HG02678 (cell line): ENCODE measurements around the gene ABCD4.
"Not testable (repeated sequence)": the region's sequence is repeated elsewhere in the genome, so short reads cannot be mapped to it uniquely, and the experiment has no call there.

Experiments
- ATAC-seq: cut with Tn5 transposase; IDR thresholded peaks from one replicate; pipeline ENCODE4 v1.9.1; 2021; ENCODE audit warnings: mild to moderate bottlenecking, moderate library complexity; ENCODE audit not compliant: unreplicated experiment

Gene ABCD4

GRCh38 chr14:74302634-74303569, at the start of gene ABCD4:
Gene ABCD4, minus strand, starts transcription at chr14:74302934. Its CDS starts 22 bp downstream, at chr14:74302912.
- peak; percentile 99 for ATAC-seq

DNA sequence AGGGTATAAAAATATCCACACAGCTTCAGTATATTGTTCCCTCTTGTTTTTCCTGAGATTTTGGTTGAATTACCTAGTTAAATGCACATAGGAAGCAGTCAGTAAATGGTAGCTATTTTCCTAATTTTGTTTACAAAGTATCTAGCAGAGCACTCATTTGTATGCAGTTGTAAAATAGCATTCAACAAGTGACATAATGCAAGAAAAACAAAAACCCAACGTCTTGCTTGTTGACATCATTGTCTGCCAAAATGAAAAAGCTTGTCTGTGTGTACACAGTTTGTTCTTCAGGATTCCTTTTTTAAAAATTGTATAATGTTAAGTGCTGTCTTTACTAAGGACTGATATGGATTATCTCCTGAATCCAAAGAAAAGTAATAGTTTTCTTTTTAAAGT, 48.2 kb upstream of the ABCD4 start:
- no peak for ATAC-seq

DNA sequence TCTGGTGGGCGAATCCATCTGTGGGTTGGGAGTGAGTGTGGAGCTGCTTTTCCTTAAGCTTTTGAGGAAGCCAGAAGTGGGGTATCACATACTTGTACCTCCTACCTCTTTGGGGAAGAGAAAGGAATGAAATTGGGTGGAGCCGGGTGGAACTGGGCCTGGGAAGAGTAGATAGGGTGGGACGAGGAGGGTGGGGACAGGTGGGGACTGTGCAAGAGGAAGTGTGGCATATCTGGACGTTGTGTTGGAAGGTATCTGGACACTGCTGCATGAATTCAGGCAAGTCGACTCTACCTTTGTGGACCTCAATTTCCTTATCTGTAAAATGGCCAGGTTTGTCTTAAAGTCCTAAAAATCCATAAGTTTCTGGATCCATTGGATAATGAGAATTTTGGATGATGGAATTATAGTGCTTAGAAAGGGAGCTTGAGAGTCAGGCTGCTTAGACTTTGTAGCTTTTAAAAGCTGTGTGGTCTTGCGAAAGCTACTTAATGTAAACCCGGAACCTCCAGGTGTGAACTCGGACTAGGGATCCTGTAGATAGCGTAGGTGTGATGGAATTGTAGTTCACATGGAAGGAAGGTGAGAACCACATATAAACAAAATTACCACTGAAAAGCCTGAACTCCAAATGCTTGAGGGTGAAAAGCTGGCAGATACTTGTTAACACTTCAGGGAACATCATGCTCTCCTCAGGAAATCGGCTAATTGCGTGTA, 47.6 kb upstream of the ABCD4 start:
- ATAC-seq, result no peak

GRCh38 chr14:74349757-74350156, 47.0 kb upstream of the ABCD4 start:
- no peak for ATAC-seq

- ATAC-seq, result no peak
Measured at GRCh38 chr14:74348735-74349463, 46.2 kb upstream of the ABCD4 start.

DNA sequence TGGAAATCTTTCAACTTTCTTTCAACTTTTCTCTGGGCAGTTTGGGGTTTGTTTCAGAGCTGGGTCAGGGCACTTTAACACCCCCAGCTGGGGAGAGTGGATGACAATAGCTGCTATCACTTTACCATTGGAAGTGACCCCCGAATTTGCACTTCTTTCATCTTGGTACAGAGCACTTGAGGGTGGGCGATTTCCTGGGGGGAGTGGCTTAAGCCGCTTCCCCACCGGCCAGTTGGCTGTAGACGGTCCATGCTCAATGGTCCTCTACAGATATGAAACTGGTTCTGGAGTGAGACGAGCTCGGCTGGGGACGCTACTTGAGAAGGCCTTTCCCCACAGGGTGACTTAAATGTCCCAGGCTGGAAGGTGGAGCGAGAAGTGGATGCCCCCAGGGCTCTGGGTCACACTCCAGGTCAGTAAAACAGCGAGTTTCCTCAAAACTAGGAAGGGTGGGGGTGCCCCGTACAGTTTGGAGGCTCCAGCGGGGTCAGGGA, 45.6 kb upstream of the ABCD4 start, which contains the start of gene VRTN:
Gene VRTN, plus strand, starts transcription at position 231 of the 494 bp plus-strand sequence. CDS start 8,313 bp downstream, outside the sequence.
- no peak for ATAC-seq

- ATAC-seq, result no peak
Measured at GRCh38 chr14:74347795-74348100, 45.0 kb upstream of the ABCD4 start.

DNA sequence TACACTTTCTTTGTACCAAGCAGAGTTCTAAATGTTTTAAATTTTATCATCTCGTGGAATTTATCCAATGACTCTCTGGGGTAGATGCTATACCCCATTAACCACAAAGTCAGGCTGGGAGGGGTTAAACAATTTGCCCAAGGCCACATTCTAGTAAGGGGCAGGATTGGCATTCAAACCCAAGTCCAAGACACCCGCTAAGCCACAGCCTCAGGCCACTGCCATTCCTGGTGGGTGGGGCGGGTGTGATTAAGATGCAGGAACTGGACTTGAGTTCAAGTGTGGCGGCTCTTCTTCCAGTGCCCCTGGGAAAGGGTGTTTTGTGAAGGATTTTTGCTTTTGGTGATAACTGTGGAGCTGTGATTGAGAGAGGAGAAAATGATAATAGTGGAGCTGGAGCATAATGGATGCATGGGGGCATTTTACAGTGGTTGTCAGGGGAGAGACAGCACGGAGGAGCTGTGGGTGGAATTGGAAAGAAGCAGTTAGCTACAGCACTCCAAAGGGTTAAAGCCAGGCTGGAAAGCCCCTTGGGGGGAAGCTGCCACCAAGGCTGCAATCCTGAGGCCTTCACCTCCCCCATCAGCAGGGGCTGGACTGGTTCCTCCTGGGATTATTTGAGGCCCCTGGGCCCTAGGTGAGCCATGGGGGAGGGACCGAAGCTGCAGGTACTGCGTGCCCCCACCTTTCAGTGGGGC, 44.5 kb upstream of the ABCD4 start:
- ATAC-seq, result no peak

DNA sequence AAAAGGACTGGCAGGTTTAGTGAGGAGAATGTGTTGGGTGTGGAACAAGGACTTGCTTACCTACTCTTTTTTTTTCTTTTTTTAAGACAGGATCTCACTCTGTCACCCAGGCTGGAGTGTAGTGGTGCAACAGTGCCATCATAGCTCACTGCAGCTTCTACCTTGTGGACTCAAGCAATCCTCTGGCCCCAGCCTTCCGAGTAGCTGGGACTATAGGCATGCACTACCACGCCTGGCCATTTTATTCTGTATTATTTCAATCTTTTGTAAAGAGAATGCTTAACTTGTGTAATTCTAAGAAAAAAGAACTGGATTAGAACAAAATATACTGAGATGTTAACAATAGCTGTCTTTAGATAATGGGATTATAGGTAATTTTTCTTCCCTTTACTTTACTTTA, 43.6 kb upstream of the ABCD4 start:
- no peak for ATAC-seq

- no peak for ATAC-seq
Measured at GRCh38 chr14:74333909-74334308, 31.2 kb upstream of the ABCD4 start.

- not testable (repeated sequence) for ATAC-seq
Measured at GRCh38 chr14:74329950-74330552, 27.3 kb upstream of the ABCD4 start.

- no peak for ATAC-seq
Measured at GRCh38 chr14:74326369-74327152, 23.8 kb upstream of the ABCD4 start.

DNA sequence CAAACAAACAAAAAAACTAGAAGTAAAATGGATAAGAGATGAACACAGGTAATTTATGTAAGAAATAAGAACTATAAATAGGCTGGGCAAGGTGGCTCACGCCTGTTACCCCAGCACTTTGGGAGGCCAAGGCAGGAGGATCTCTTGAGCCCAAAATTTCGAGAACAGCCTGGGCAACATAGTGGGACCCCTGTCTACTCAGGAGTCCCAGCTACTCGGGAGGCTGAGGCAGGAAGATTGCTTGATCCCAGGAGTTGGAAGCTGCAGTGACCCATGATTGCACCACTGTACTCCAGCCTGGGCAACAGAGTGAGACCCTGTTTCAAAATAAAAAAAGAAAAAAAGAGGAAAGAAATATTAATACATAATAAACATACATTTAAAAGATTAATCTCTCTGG, 22.7 kb upstream of the ABCD4 start:
- ATAC-seq, result no peak

DNA sequence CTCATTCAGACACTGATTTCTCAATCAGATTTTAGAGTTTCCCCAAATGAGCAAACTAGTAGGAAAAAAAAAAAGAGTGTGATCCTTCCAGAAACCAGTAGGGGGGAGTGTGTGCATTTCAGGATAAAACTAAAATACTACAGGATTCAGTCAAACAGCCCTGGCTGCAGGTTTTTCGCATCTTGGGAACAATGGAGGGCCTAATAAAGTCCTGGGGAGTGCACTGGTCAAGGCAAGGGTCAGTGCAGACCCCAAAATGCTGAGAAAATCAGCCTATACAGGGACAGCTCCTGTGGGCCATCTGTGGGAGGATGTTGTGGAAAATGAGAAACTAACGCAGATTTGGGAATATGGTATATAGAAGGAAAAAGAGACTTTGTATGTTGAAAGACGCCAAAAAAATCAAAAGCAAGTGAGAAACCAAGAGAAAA, 22.2 kb upstream of the ABCD4 start:
- no peak for ATAC-seq

GRCh38 chr14:74314576-74314975, 11.8 kb upstream of the ABCD4 start:
- no peak for ATAC-seq

DNA sequence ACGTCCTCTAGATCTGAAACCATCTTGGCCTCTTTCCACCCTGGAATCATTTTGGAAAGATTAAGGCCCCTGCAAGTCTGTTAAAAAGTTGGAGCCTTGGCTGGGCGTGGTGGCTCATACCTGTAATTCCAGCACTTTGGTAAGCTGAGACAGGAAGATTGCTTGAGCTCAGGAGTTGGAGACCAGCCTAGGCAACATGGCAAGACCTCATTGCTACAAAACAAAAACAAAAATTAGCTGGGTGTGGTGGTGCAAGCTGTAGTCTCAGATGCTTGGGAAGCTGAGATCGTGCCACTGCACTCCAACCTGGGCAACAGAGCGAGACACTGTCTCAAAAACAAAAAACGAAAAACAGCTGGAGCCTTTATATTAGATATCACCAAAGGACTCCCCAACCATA, 10.9 kb upstream of the ABCD4 start:
- no peak for ATAC-seq

DNA sequence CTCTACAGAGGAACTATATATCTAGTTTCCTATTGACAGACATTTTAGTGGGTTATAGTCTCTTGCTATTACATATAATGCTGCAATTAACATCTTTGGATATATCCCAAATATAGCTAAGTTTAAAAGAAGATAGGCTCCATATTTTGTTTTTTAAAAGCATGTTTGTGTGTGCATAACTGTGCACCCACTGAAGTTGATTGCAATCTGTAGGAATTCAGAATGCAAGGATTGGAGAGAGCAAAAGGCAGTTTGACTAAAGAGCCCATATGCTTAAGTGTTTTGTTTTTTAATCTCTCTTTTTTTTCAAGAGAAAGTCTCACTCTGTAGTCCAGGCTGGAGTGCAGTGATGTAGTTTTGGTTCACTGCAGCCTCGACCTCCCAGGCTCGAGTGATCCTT, 9.4 kb upstream of the ABCD4 start:
- no peak for ATAC-seq

GRCh38 chr14:74309125-74310022, 6.6 kb upstream of the ABCD4 start:
- ATAC-seq, result no peak
